Stomach (tissue), 9 donors: ENCODE measurements around the gene NUMB. TPM values are rescaled to one million over a fixed set of nuclear protein-coding genes. Genes with fewer than 3 reads are reported as not detected.

Experiments
- DNase-seq, 2 donors: peaks; one replicate each; pipeline versions ENCODE4 v3.0.0 to v3.0.0-alpha.2; 2013 to 2019
- H3K27ac ChIP-seq, 5 donors: fragments of 200-600 bp in 4 of 5; sonication (generic) in 4 of 5; one replicate each; pipeline ENCODE4 v1.5.1; 2013 to 2019; ENCODE audit warnings: mild to moderate bottlenecking in 1 of 5, moderate library complexity in 1 of 5
- H3K27me3 ChIP-seq, 3 donors: fragments of 200-600 bp; sonication (generic); one replicate each; pipeline ENCODE4 v1.5.1; 2017 to 2019; ENCODE audit warnings: mixed run types in 1 of 3
- H3K36me3 ChIP-seq, 4 donors: fragments of 200-600 bp; sonication (generic); 1 replicate in 3 of 4; 2 replicates in 1 of 4; pipeline ENCODE4 v1.5.1; 2016 to 2019
- H3K4me1 ChIP-seq, 4 donors: fragments of 200-600 bp; sonication (generic); one replicate each; pipeline ENCODE4 v1.5.1; 2016 to 2019
- H3K4me3 ChIP-seq, 4 donors: fragments of 200-600 bp; sonication (generic) in 3 of 4; one replicate each; pipeline ENCODE4 v1.5.1; 2016 to 2019; ENCODE audit warnings: mild to moderate bottlenecking in 1 of 4
- H3K9me3 ChIP-seq, 4 donors: fragments of 200-600 bp; sonication (generic); one replicate each; pipeline ENCODE4 v1.5.1; 2016 to 2019
- EP300 ChIP-seq: sonication (generic); formaldehyde crosslinking; IDR thresholded peaks from one replicate; pipeline ENCODE4 v1.6.1; 2017; ENCODE audit warnings: antibody characterized with exemption
- POLR2A ChIP-seq, 4 donors: fragments of 450-650 bp; IDR thresholded peaks; one replicate each; pipeline ENCODE4 v1.6.1; 2016; ENCODE audit warnings: antibody characterized with exemption in 4 of 4, control low read depth in 2 of 4, mild to moderate bottlenecking in 1 of 4, moderate library complexity in 1 of 4
- POLR2AphosphoS5 ChIP-seq, 3 donors: sonication (generic); formaldehyde crosslinking; IDR thresholded peaks; one replicate each; pipeline ENCODE4 v1.6.1; 2016; ENCODE audit warnings: antibody characterized with exemption in 3 of 3
- WGBS, 5 donors: extraction: QIAGEN DNeasy Blood & Tissue Kit in 3 of 5; methylation state at CpG; one replicate each; pipeline versions ENCODE4 v1.1.5 to v1.1.7; 2013 to 2018; 5-methylcytosine and 5-hydroxymethylcytosine counted together
- intact Hi-C: fragments of 100-400 bp; cut with DNase I; formaldehyde crosslinking; loops from one replicate; pipeline ENCODE4 v1.15.1; 2023; ENCODE audit warnings: low total_unique reads
- polyA plus RNA-seq, 3 donors: library from polyadenylated mRNA; stranded (reverse); fragments of 200-250 nt; gene quantifications; one replicate each; pipeline ENCODE4 v1.2.3, GENCODE V29; 2013
- total RNA-seq, 5 donors: library from RNA; depleted of rRNA; stranded (reverse); fragments of >200 nt; gene quantifications; one replicate each; pipeline versions ENCODE4 v1.1.0 to v1.2.3, GENCODE V29; 2014 to 2016
- TF ChIP-seq, protein P1 (sequence below), 7 experiments: fragments of 450-650 bp in 4 of 7; fragments of 200-600 bp in 3 of 7; sonication (generic) in 3 of 7; IDR thresholded peaks; one replicate each; pipeline ENCODE4 v1.5.1; 2016 to 2019; ENCODE audit warnings: antibody characterized with exemption in 7 of 7, control low read depth in 2 of 7, mild to moderate bottlenecking in 1 of 7
- donor health status: healthy with polysubstance abuse.
- donor health status: Bipolar disorder and iron deficiency.
- donor health status: healthy.

The NUMB gene
- total and polyA plus RNA-seq, 8 donors, result 26.4 to 135 (median 50.0) TPM

- no peak for TF ChIP-seq POLR2AphosphoS5 (IDR thresholded peaks at IDR 0.05)
- no peak for TF ChIP-seq EP300
- TF ChIP-seq, protein P1, sequence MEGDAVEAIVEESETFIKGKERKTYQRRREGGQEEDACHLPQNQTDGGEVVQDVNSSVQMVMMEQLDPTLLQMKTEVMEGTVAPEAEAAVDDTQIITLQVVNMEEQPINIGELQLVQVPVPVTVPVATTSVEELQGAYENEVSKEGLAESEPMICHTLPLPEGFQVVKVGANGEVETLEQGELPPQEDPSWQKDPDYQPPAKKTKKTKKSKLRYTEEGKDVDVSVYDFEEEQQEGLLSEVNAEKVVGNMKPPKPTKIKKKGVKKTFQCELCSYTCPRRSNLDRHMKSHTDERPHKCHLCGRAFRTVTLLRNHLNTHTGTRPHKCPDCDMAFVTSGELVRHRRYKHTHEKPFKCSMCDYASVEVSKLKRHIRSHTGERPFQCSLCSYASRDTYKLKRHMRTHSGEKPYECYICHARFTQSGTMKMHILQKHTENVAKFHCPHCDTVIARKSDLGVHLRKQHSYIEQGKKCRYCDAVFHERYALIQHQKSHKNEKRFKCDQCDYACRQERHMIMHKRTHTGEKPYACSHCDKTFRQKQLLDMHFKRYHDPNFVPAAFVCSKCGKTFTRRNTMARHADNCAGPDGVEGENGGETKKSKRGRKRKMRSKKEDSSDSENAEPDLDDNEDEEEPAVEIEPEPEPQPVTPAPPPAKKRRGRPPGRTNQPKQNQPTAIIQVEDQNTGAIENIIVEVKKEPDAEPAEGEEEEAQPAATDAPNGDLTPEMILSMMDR (IDR thresholded peaks at IDR 0.05), result no peak
- no peaks in the 10 kb centered on the region for H3K4me1 ChIP-seq
- WGBS, 5 donors, result 77 to 90% (median 87%) methylated on average over 8 to 9 of the region's 9 CpGs
- H3K9me3 ChIP-seq, result no peaks in the 10 kb centered on the region
- H3K36me3 ChIP-seq, result peaks cover 0 to 76% (median 27%) of the 10 kb centered on the region in 4 donors
- intact Hi-C loops, result no loop called here
- DNase-seq, result no peak
- H3K27ac ChIP-seq, result no peak overlapping the region
- H3K4me3 ChIP-seq, result no peak overlapping the region
- no peaks in the 10 kb centered on the region for H3K27me3 ChIP-seq
Observed at GRCh38 chr14:73259837-73260236, 198.5 kb downstream of the NUMB start.

GRCh38 chr14:73258845-73259611, 199.3 kb downstream of the NUMB start:
- H3K36me3 ChIP-seq, result peaks cover 0 to 76% (median 24%) of the 10 kb centered on the region in 4 donors
- no peak overlapping the region for H3K4me3 ChIP-seq
- intact Hi-C loops, result no loop called here
- H3K27me3 ChIP-seq, result no peaks in the 10 kb centered on the region
- 83 to 93% (median 89%) methylated on average over 18 to 20 of the region's 20 CpGs for WGBS, 5 donors
- H3K4me1 ChIP-seq, result no peaks in the 10 kb centered on the region
- no peak overlapping the region for H3K27ac ChIP-seq
- no peaks in the 10 kb centered on the region for H3K9me3 ChIP-seq
- TF ChIP-seq POLR2A (IDR thresholded peaks at IDR 0.05) (no peak), EP300 (no peak), POLR2AphosphoS5 (IDR thresholded peaks at IDR 0.05) (no peak)
- TF ChIP-seq, protein P1 (IDR thresholded peaks at IDR 0.05), result no peak
- no peak for DNase-seq

DNA sequence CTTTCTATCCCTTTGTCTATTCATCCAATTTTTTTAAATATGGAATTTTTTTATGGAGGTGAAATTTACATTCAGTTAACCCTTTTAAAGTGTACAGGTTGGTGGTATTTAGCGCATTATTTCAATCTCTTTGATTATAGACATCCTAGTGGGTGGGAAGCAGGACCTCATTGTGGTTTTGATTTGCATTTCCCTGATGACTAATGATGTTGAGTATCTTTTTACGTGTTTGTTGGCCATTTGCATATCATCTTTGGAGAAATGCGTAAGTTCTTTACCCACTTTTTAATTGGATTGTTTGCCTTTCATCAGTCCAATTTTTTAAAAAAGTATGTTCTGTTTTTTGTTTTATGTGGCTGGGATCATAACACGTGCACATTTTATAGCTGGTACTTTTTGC, 200.3 kb downstream of the NUMB start:
- no peak overlapping the region for H3K4me3 ChIP-seq
- H3K27ac ChIP-seq, result no peak overlapping the region
- no peak for DNase-seq
- TF ChIP-seq EP300, result no peak
- TF ChIP-seq POLR2A (IDR thresholded peaks at IDR 0.05), result no peak
- no peak for TF ChIP-seq POLR2AphosphoS5 (IDR thresholded peaks at IDR 0.05)
- TF ChIP-seq, protein P1 (IDR thresholded peaks at IDR 0.05), result no peak
- 77 to 85% (median 80%) methylated on average over 4 of the region's 4 CpGs for WGBS, 5 donors
- H3K36me3 ChIP-seq, result peaks cover 0 to 76% (median 21%) of the 10 kb centered on the region in 4 donors
- no peaks in the 10 kb centered on the region for H3K9me3 ChIP-seq
- H3K4me1 ChIP-seq, result no peaks in the 10 kb centered on the region
- H3K27me3 ChIP-seq, result no peaks in the 10 kb centered on the region
- intact Hi-C loops, result no loop called here

GRCh38 chr14:73255693-73256225, 202.6 kb downstream of the NUMB start:
- no peak overlapping the region for H3K4me3 ChIP-seq
- no peak for TF ChIP-seq EP300
- TF ChIP-seq, protein P1 (IDR thresholded peaks at IDR 0.05), result no peak
- TF ChIP-seq POLR2AphosphoS5 (IDR thresholded peaks at IDR 0.05), result no peak
- no peak for TF ChIP-seq POLR2A (IDR thresholded peaks at IDR 0.05)
- DNase-seq, result no peak
- 84 to 93% (median 90%) methylated on average over 3 to 9 of the region's 9 CpGs for WGBS, 5 donors
- H3K9me3 ChIP-seq, result no peaks in the 10 kb centered on the region
- H3K27ac ChIP-seq, result no peak overlapping the region
- H3K36me3 ChIP-seq, result peaks cover 0 to 76% (median 22%) of the 10 kb centered on the region in 4 donors
- H3K4me1 ChIP-seq, result no peaks in the 10 kb centered on the region
- H3K27me3 ChIP-seq, result no peaks in the 10 kb centered on the region
- intact Hi-C loops, result no loop called here
